ENCODE measurements around the gene HOXB3. TPM values are rescaled to one million over a fixed set of nuclear protein-coding genes. Genes with fewer than 3 reads are reported as not detected.

The HOXB3 gene
- total and polyA plus RNA-seq, 2 of the 13 experiments (the other 11 are each of a cell fraction or from before 2014, with no cell fraction given), result not detected

- TF ChIP-seq ZMAT5 (CRISPR knock-in tag; IDR thresholded peaks at IDR 0.05; ENCODE audit: borderline replicate concordance, low read depth) (no peak), DNMT3B (CRISPR knock-in tag; conservative IDR thresholded peaks at IDR 0.05) (no peak), ZSCAN5A (CRISPR knock-in tag; IDR thresholded peaks at IDR 0.05; ENCODE audit: borderline replicate concordance) (no peak), MAFG (CRISPR knock-in tag; IDR thresholded peaks at IDR 0.05) (no peak), ZBTB37 (CRISPR knock-in tag; IDR thresholded peaks at IDR 0.05) (no peak), TFAP4 (IDR thresholded peaks at IDR 0.05; ENCODE audit: borderline replicate concordance, low read depth) (no peak), MIER2 (CRISPR knock-in tag; IDR thresholded peaks at IDR 0.05) (no peak), RARA (CRISPR knock-in tag; IDR thresholded peaks at IDR 0.05) (no peak), PHF5A (CRISPR knock-in tag; IDR thresholded peaks at IDR 0.05; ENCODE audit: low read depth, unreplicated experiment) (no peak), JUND (CRISPR knock-in tag; IDR thresholded peaks at IDR 0.05) (no peak), ZNF510 (CRISPR knock-in tag; IDR thresholded peaks at IDR 0.05; ENCODE audit: low read depth) (no peak), ELF3 (CRISPR knock-in tag; IDR thresholded peaks at IDR 0.05) (no peak), ZNF691 (CRISPR knock-in tag; IDR thresholded peaks at IDR 0.05; ENCODE audit: borderline replicate concordance, low read depth) (no peak), ZNF207 (IDR thresholded peaks at IDR 0.05; ENCODE audit: borderline replicate concordance) (no peak)
Observed at GRCh38 chr17:48541577-48542113, 48.4 kb downstream of the HOXB3 start (continued).
